GM18867 (cell line): Measurements from ENCODE around the gene PPL.
"Not testable (repeated sequence)": the region's sequence is repeated elsewhere in the genome, so short reads cannot be mapped to it uniquely, and the experiment has no call there.

Experiments
- ATAC-seq: cut with Tn5 transposase; IDR thresholded peaks from one replicate; pipeline ENCODE4 v1.9.1; 2021; ENCODE audit warnings: mild to moderate bottlenecking, moderate library complexity; ENCODE audit not compliant: unreplicated experiment

The PPL gene

GRCh38 chr16:4913130-4913773 lies 23.7 kb downstream of the PPL start:
- ATAC-seq: no peak

- no peak for ATAC-seq
Observed at GRCh38 chr16:4911970-4912386, 25.0 kb downstream of the PPL start.

GRCh38 chr16:4910828-4911227 lies 26.1 kb downstream of the PPL start:
- ATAC-seq: no peak

- no peak for ATAC-seq
Observed at GRCh38 chr16:4909825-4910224, 27.1 kb downstream of the PPL start.

GRCh38 chr16:4908854-4909401 lies 28.0 kb downstream of the PPL start:
- ATAC-seq: no peak

- ATAC-seq: no peak
Observed at GRCh38 chr16:4904942-4905615, 31.9 kb downstream of the PPL start.

- no peak for ATAC-seq
Observed at GRCh38 chr16:4904108-4904941, 32.6 kb downstream of the PPL start.

GRCh38 chr16:4902038-4902437 lies 34.9 kb downstream of the PPL start:
- no peak for ATAC-seq

GRCh38 chr16:4900750-4901149 lies 36.2 kb downstream of the PPL start:
- no peak for ATAC-seq

GRCh38 chr16:4900036-4900435 lies 36.9 kb downstream of the PPL start:
- ATAC-seq: no peak

- ATAC-seq: no peak
Observed at GRCh38 chr16:4899474-4899846, 37.5 kb downstream of the PPL start.

- no peak for ATAC-seq
Observed at GRCh38 chr16:4898811-4899473, 38.0 kb downstream of the PPL start.

GRCh38 chr16:4897328-4897727 lies 39.6 kb downstream of the PPL start:
- ATAC-seq: no peak

- not testable (repeated sequence) for ATAC-seq
Observed at GRCh38 chr16:4896761-4897160, 40.2 kb downstream of the PPL start.

GRCh38 chr16:4895366-4895765 lies 41.6 kb downstream of the PPL start:
- ATAC-seq: no peak

GRCh38 chr16:4894276-4895150 lies 42.4 kb downstream of the PPL start:
- no peak for ATAC-seq

- ATAC-seq: no peak
Observed at GRCh38 chr16:4893103-4893862, 43.7 kb downstream of the PPL start.

- no peak for ATAC-seq
Observed at GRCh38 chr16:4892361-4893102, 44.4 kb downstream of the PPL start.

- no peak for ATAC-seq
Observed at GRCh38 chr16:4891886-4892216, 45.1 kb downstream of the PPL start.
